SU-DHL-6 (cell line): Measurements from ENCODE around the gene PRDM16.

Source experiments
- H2AFZ ChIP-seq: fragments of 200-600 bp; sonication (generic); 2 replicates; pipeline ENCODE4 v1.6.1; 2014; ENCODE audit warnings: low read depth, mild to moderate bottlenecking, moderate library complexity, mixed read lengths, antibody characterized with exemption, low read length; ENCODE audit not compliant: severe bottlenecking
- H3F3A ChIP-seq: fragments of 200-600 bp; shearing (Covaris generic); 2 replicates; pipeline ENCODE4 v1.6.0; 2016; ENCODE audit warnings: antibody characterized with exemption, mild to moderate bottlenecking; ENCODE audit not compliant: insufficient read depth
- H3K27ac ChIP-seq: fragments of 200-600 bp; sonication (generic); 2 replicates; pipeline ENCODE4 v1.5.1; 2016; ENCODE audit warnings: low read depth, mild to moderate bottlenecking, low read length, moderate library complexity, mixed read lengths
- H3K27me3 ChIP-seq: fragments of 200-600 bp; sonication (generic), shearing (Covaris generic); 2 replicates; pipeline ENCODE4 v1.6.0; 2014; ENCODE audit warnings: mild to moderate bottlenecking, low read length
- H3K36me3 ChIP-seq: fragments of 200-600 bp; sonication (generic); 2 replicates; pipeline ENCODE4 v1.6.1; 2014; ENCODE audit warnings: mild to moderate bottlenecking, low read length, mixed read lengths
- H3K4me2 ChIP-seq: fragments of 300-600, 200-600 bp; shearing (Covaris generic), sonication (generic); 2 replicates; pipeline ENCODE4 v1.6.0; 2014; ENCODE audit warnings: low read length, low read depth, mild to moderate bottlenecking; ENCODE audit not compliant: poor library complexity, severe bottlenecking
- H3K4me3 ChIP-seq: fragments of 200-600 bp; sonication (generic); 2 replicates; pipeline ENCODE4 v1.5.1; 2014; ENCODE audit warnings: antibody characterized with exemption, low read length, mild to moderate bottlenecking, mixed read lengths; ENCODE audit not compliant: insufficient read depth, poor library complexity, severe bottlenecking
- H3K79me2 ChIP-seq: fragments of 200-600 bp; sonication (generic); 2 replicates; pipeline ENCODE4 v1.6.1; 2014; ENCODE audit warnings: mild to moderate bottlenecking, low read length, moderate library complexity; ENCODE audit not compliant: insufficient read depth
- H3K9ac ChIP-seq: fragments of 200-600 bp; sonication (generic); 2 replicates; pipeline ENCODE4 v1.7.0; 2014; ENCODE audit warnings: mild to moderate bottlenecking, low read length
- H3K9me2 ChIP-seq: fragments of 200-600 bp; sonication (generic); replicated peaks from 2 replicates; pipeline ENCODE4 v1.6.1; 2014; ENCODE audit warnings: low read length; ENCODE audit not compliant: insufficient read depth
- H3K9me3 ChIP-seq: fragments of 200-600 bp; sonication (generic); 2 replicates; pipeline ENCODE4 v1.6.1; 2014; ENCODE audit warnings: low read length, mixed read lengths; ENCODE audit not compliant: insufficient read depth
- H4K20me1 ChIP-seq: fragments of 200-600 bp; sonication (generic); 2 replicates; pipeline ENCODE4 v1.6.1; 2014; ENCODE audit warnings: low read depth, mild to moderate bottlenecking, antibody characterized with exemption, low read length, moderate library complexity, mixed read lengths
- EZH2phosphoT487 ChIP-seq: fragments of 200-600 bp; sonication (generic), shearing (Covaris generic); conservative IDR thresholded peaks from 2 replicates; pipeline ENCODE4 v1.6.1; 2018; ENCODE audit warnings: mild to moderate bottlenecking, antibody characterized with exemption, low read length, moderate library complexity, mixed read lengths
- TF ChIP-seq, protein P1 (sequence below): fragments of 200-600 bp; sonication (generic); IDR thresholded peaks from one replicate; pipeline ENCODE4 v1.5.1; 2017; ENCODE audit warnings: antibody characterized with exemption, mild to moderate bottlenecking, low read length, moderate library complexity; ENCODE audit not compliant: insufficient read depth, poor library complexity, severe bottlenecking

PRDM16 gene

GRCh38 chr1:3192361-3192760 lies 123.4 kb downstream of the PRDM16 start:
- Histone ChIP-seq H2AFZ (no peak overlapping the region), H3K4me2 (no peak overlapping the region), H3K79me2 (no peaks in the 10 kb centered on the region), H3K9me2 (no peaks in the 10 kb centered on the region), H3K4me3 (no peak overlapping the region), H3F3A (no peaks in the 10 kb centered on the region), H3K27ac (no peak overlapping the region), H4K20me1 (no peaks in the 10 kb centered on the region), H3K36me3 (no peaks in the 10 kb centered on the region), H3K9ac (no peak overlapping the region), H3K27me3 (no peaks in the 10 kb centered on the region), H3K9me3 (no peaks in the 10 kb centered on the region)
- no peak for TF ChIP-seq EZH2phosphoT487
- TF ChIP-seq, protein P1, sequence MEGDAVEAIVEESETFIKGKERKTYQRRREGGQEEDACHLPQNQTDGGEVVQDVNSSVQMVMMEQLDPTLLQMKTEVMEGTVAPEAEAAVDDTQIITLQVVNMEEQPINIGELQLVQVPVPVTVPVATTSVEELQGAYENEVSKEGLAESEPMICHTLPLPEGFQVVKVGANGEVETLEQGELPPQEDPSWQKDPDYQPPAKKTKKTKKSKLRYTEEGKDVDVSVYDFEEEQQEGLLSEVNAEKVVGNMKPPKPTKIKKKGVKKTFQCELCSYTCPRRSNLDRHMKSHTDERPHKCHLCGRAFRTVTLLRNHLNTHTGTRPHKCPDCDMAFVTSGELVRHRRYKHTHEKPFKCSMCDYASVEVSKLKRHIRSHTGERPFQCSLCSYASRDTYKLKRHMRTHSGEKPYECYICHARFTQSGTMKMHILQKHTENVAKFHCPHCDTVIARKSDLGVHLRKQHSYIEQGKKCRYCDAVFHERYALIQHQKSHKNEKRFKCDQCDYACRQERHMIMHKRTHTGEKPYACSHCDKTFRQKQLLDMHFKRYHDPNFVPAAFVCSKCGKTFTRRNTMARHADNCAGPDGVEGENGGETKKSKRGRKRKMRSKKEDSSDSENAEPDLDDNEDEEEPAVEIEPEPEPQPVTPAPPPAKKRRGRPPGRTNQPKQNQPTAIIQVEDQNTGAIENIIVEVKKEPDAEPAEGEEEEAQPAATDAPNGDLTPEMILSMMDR = no peak

GRCh38 chr1:3192825-3193224 lies 123.8 kb downstream of the PRDM16 start:
- H3K9me2 ChIP-seq = no peaks in the 10 kb centered on the region
- no peak for TF ChIP-seq EZH2phosphoT487
- TF ChIP-seq, protein P1 = no peak
- no peaks in the 10 kb centered on the region for H3K36me3 ChIP-seq
- no peaks in the 10 kb centered on the region for H4K20me1 ChIP-seq
- no peak overlapping the region for H3K9ac ChIP-seq
- no peaks in the 10 kb centered on the region for H3K9me3 ChIP-seq
- H3K79me2 ChIP-seq = no peaks in the 10 kb centered on the region
- no peak overlapping the region for H3K27ac ChIP-seq
- H3K27me3 ChIP-seq = no peaks in the 10 kb centered on the region
- H3K4me2 ChIP-seq = no peak overlapping the region
- no peak overlapping the region for H2AFZ ChIP-seq
- no peaks in the 10 kb centered on the region for H3F3A ChIP-seq
- no peak overlapping the region for H3K4me3 ChIP-seq

GRCh38 chr1:3193811-3194210 lies 124.8 kb downstream of the PRDM16 start:
- no peaks in the 10 kb centered on the region for H4K20me1 ChIP-seq
- H3K36me3 ChIP-seq = no peaks in the 10 kb centered on the region
- H3K27ac ChIP-seq = no peak overlapping the region
- H2AFZ ChIP-seq = no peak overlapping the region
- no peaks in the 10 kb centered on the region for H3K9me2 ChIP-seq
- H3F3A ChIP-seq = no peaks in the 10 kb centered on the region
- no peaks in the 10 kb centered on the region for H3K79me2 ChIP-seq
- H3K27me3 ChIP-seq = no peaks in the 10 kb centered on the region
- TF ChIP-seq EZH2phosphoT487 = no peak
- TF ChIP-seq, protein P1 = no peak
- H3K9me3 ChIP-seq = no peaks in the 10 kb centered on the region
- H3K9ac ChIP-seq = no peak overlapping the region
- H3K4me3 ChIP-seq = no peak overlapping the region
- no peak overlapping the region for H3K4me2 ChIP-seq
